BLaER1 (cell line): ENCODE data around the gene AP5B1.

Experiments used
- H3K27ac ChIP-seq: shearing (Covaris generic); formaldehyde crosslinking; 2 replicates; pipeline ENCODE4 v1.8.1; 2022
- H3K27me3 ChIP-seq: shearing (Covaris generic); formaldehyde crosslinking; 2 replicates; pipeline ENCODE4 v1.8.1; 2022
- H3K36me3 ChIP-seq: shearing (Covaris generic); formaldehyde crosslinking; 2 replicates; pipeline ENCODE4 v1.8.1; 2022
- H3K4me1 ChIP-seq: shearing (Covaris generic); formaldehyde crosslinking; 2 replicates; pipeline ENCODE4 v1.8.1; 2022
- H3K4me2 ChIP-seq: shearing (Covaris generic); formaldehyde crosslinking; 2 replicates; pipeline ENCODE4 v1.8.1; 2022
- H3K4me3 ChIP-seq: shearing (Covaris generic); formaldehyde crosslinking; 2 replicates; pipeline ENCODE4 v1.8.1; 2022
- H3K9ac ChIP-seq: shearing (Covaris generic); formaldehyde crosslinking; 2 replicates; pipeline ENCODE4 v1.8.1; 2022
- H3K9me3 ChIP-seq: shearing (Covaris generic); formaldehyde crosslinking; 2 replicates; pipeline ENCODE4 v1.8.1; 2022
- H4K20me1 ChIP-seq: shearing (Covaris generic); formaldehyde crosslinking; 2 replicates; pipeline ENCODE4 v1.8.1; 2022
- Cebpa-rat ChIP-seq: shearing (Covaris generic); IDR thresholded peaks from 2 replicates; pipeline ENCODE4 v1.8.1; 2022

Gene AP5B1

GRCh38 chr11:65814131-65814985 lies 33.6 kb upstream of the AP5B1 start:
- Histone ChIP-seq H3K36me3 (no peaks in the 10 kb centered on the region), H3K4me1 (peaks cover 35% of the 10 kb centered on the region), H3K9me3 (no peaks in the 10 kb centered on the region), H3K9ac (no peak overlapping the region), H3K27me3 (0 out of 2 replicates have a peak, but pooled peaks cover 3% of the 10 kb centered on the region), H3K4me2 (no peak overlapping the region), H3K4me3 (no peak overlapping the region), H3K27ac (no peak overlapping the region), H4K20me1 (no peaks in the 10 kb centered on the region)
- TF ChIP-seq Cebpa-rat = no peak

- no peak overlapping the region for H3K4me3 ChIP-seq
- TF ChIP-seq Cebpa-rat = no peak
- H3K36me3 ChIP-seq = no peaks in the 10 kb centered on the region
- H3K9me3 ChIP-seq = no peaks in the 10 kb centered on the region
- H3K9ac ChIP-seq = no peak overlapping the region
- peaks cover 21% of the 10 kb centered on the region for H3K4me1 ChIP-seq
- peak overlapping the region; percentile 66 for H3K4me2 ChIP-seq
- H3K27me3 ChIP-seq = no peaks in the 10 kb centered on the region
- H3K27ac ChIP-seq = no peak overlapping the region
- no peaks in the 10 kb centered on the region for H4K20me1 ChIP-seq
Observed at GRCh38 chr11:65811764-65812475, 31.1 kb upstream of the AP5B1 start.

GRCh38 chr11:65810046-65810868 lies 29.5 kb upstream of the AP5B1 start:
- Histone ChIP-seq H3K9me3 (no peaks in the 10 kb centered on the region), H3K27ac (no peak overlapping the region), H3K36me3 (no peaks in the 10 kb centered on the region), H3K4me3 (no peak overlapping the region), H3K9ac (no peak overlapping the region), H3K4me1 (peaks cover 18% of the 10 kb centered on the region), H3K27me3 (no peaks in the 10 kb centered on the region), H4K20me1 (no peaks in the 10 kb centered on the region), H3K4me2 (no peak overlapping the region)
- no peak for TF ChIP-seq Cebpa-rat

GRCh38 chr11:65809496-65809895 lies 28.7 kb upstream of the AP5B1 start:
- no peak overlapping the region for H3K4me2 ChIP-seq
- no peak overlapping the region for H3K9ac ChIP-seq
- H3K4me3 ChIP-seq = no peak overlapping the region
- H3K36me3 ChIP-seq = no peaks in the 10 kb centered on the region
- no peak for TF ChIP-seq Cebpa-rat
- H3K27ac ChIP-seq = no peak overlapping the region
- peaks cover 18% of the 10 kb centered on the region for H3K4me1 ChIP-seq
- H4K20me1 ChIP-seq = no peaks in the 10 kb centered on the region
- H3K9me3 ChIP-seq = no peaks in the 10 kb centered on the region
- H3K27me3 ChIP-seq = 0 out of 2 replicates have a peak, but pooled peaks cover under 1% of the 10 kb centered on the region

- no peaks in the 10 kb centered on the region for H3K9me3 ChIP-seq
- no peak for TF ChIP-seq Cebpa-rat
- H3K4me2 ChIP-seq = no peak overlapping the region
- no peaks in the 10 kb centered on the region for H4K20me1 ChIP-seq
- no peak overlapping the region for H3K4me3 ChIP-seq
- no peak overlapping the region for H3K27ac ChIP-seq
- H3K9ac ChIP-seq = no peak overlapping the region
- peaks cover 7% of the 10 kb centered on the region for H3K27me3 ChIP-seq
- H3K4me1 ChIP-seq = peaks cover 18% of the 10 kb centered on the region
- H3K36me3 ChIP-seq = no peaks in the 10 kb centered on the region
Observed at GRCh38 chr11:65808744-65809341, 28.1 kb upstream of the AP5B1 start.

DNA sequence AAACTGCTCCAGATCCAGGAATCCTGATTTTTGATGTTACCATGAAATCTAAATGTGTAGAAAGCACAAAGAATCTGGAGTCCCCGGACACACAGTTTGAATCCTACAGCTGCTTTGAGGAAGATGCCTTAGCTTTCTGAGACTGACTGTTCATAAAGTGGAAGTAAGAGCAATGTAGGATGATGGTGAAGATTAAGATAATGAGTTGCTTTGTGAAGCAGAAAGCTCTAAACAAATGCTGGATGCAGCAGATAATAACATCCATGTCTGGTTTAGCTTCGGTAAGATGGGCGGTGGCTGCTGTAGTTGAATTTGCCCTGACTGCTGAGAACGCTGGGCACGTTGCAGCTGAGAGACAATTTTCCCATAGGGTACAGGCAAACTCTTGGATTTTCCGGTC lies 26.2 kb upstream of the AP5B1 start:
- Histone ChIP-seq H3K27me3 (peaks cover 20% of the 10 kb centered on the region), H3K9ac (no peak overlapping the region), H3K4me3 (no peak overlapping the region), H3K36me3 (no peaks in the 10 kb centered on the region), H3K9me3 (no peaks in the 10 kb centered on the region), H3K27ac (no peak overlapping the region), H3K4me1 (peaks cover 12% of the 10 kb centered on the region), H3K4me2 (no peak overlapping the region), H4K20me1 (no peaks in the 10 kb centered on the region)
- TF ChIP-seq Cebpa-rat = no peak

GRCh38 chr11:65803797-65804492 lies 23.2 kb upstream of the AP5B1 start:
- no peak overlapping the region for H3K4me3 ChIP-seq
- no peak overlapping the region for H3K4me2 ChIP-seq
- H3K36me3 ChIP-seq = no peaks in the 10 kb centered on the region
- no peaks in the 10 kb centered on the region for H3K4me1 ChIP-seq
- H3K27ac ChIP-seq = no peak overlapping the region
- H3K27me3 ChIP-seq = peaks cover 20% of the 10 kb centered on the region
- no peak overlapping the region for H3K9ac ChIP-seq
- H3K9me3 ChIP-seq = no peaks in the 10 kb centered on the region
- no peaks in the 10 kb centered on the region for H4K20me1 ChIP-seq
- no peak for TF ChIP-seq Cebpa-rat

GRCh38 chr11:65802841-65803240 lies 22.1 kb upstream of the AP5B1 start:
- Histone ChIP-seq H3K9ac (no peak overlapping the region), H3K4me2 (no peak overlapping the region), H4K20me1 (no peaks in the 10 kb centered on the region), H3K4me1 (no peaks in the 10 kb centered on the region), H3K4me3 (no peak overlapping the region), H3K36me3 (no peaks in the 10 kb centered on the region), H3K27ac (no peak overlapping the region), H3K9me3 (no peaks in the 10 kb centered on the region), H3K27me3 (peaks cover 20% of the 10 kb centered on the region)
- TF ChIP-seq Cebpa-rat = no peak
